ENCODE results near the gene ANAPC16.

ANAPC16 gene

DNA sequence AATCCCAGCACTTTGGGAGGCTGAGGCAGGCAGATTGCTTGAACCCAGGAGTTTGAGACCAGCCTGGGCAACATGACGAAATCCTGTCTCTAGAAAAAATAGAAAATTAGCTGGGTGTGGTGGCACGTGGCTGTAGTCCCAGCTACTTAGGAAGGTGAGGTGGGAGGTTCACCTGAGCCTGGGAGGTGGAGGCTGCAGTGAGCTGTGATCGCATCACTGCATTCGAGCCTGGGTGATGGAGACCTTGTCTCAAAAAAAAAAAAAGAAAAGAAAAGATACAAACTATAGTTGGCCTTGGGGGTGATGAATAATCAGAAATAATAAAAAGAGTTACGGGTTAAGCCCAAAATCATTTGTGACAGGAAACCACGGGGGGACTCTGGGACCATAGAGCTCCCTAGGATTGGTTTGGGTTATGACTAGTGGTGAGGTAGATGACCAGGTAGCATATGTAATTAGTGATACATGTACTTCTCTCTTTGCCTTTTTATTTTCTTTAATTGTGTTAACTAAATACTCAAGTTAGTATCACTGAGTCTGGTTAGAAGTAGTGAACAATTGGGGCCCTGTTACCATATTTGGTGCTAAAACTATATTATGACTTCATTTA lies 10.7 kb downstream of the ANAPC16 start:
- no peak overlapping the region for H3K27ac ChIP-seq
- TF ChIP-seq CTCF (IDR thresholded peaks at IDR 0.05) = no peak

DNA sequence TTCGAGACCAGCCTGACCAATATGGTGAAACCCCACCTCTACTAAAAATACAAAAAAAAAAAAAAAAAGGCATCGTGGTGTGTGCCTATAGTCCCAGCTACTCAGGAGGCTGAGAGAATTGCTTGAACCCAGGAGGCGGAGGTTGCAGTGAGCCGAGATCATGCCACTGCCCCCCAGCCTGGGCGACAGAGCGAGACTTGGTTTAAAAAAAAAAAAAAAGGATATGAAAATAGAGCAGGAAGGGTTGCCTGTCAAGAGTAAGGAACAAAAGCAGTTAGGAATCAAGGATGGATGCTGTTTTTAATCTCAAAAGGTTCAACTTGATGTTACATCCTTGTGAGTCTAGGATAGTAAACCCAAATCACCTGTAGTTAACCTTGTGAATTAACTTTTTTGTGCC lies 12.0 kb downstream of the ANAPC16 start:
- Histone ChIP-seq H3K79me2 (peaks cover 31% of the 10 kb centered on the region), H3K27ac (no peak overlapping the region), H3K4me1 (peaks cover 37% of the 10 kb centered on the region), H3K36me3 (ENCODE audit: control insufficient read depth, insufficient read depth, low read length) (no peaks in the 10 kb centered on the region), H2AFZ (no peak overlapping the region), H3K9ac (no peak overlapping the region), H3K4me2 (ENCODE audit: low read length) (no peak overlapping the region), H3K4me3 (ENCODE audit: low read depth, low read length) (no peak overlapping the region), H3K9me3 (ENCODE audit: control insufficient read depth, low read length) (no peaks in the 10 kb centered on the region), H3K27me3 (ENCODE audit: control insufficient read depth, insufficient read depth, low read length) (no peaks in the 10 kb centered on the region)
- TF ChIP-seq CTCF (IDR thresholded peaks at IDR 0.05) = no peak

More for the DNA sequence above, 10.7 kb downstream of the ANAPC16 start:
- no peaks in the 10 kb centered on the region for H3K9me3 ChIP-seq (ENCODE audit: control insufficient read depth, low read length)
- no peak overlapping the region for H3K4me2 ChIP-seq (ENCODE audit: low read length)
- no peak overlapping the region for H3K9ac ChIP-seq
- no peaks in the 10 kb centered on the region for H3K36me3 ChIP-seq (ENCODE audit: control insufficient read depth, insufficient read depth, low read length)
- H3K4me1 ChIP-seq = peaks cover 37% of the 10 kb centered on the region
- no peak overlapping the region for H2AFZ ChIP-seq
- H3K27me3 ChIP-seq (ENCODE audit: control insufficient read depth, insufficient read depth, low read length) = no peaks in the 10 kb centered on the region
- peaks cover 31% of the 10 kb centered on the region for H3K79me2 ChIP-seq
- no peak overlapping the region for H3K4me3 ChIP-seq (ENCODE audit: low read depth, low read length)

GRCh38 chr10:72228318-72228751 lies 12.5 kb downstream of the ANAPC16 start:
- no peak overlapping the region for H2AFZ ChIP-seq
- no peak overlapping the region for H3K9ac ChIP-seq
- no peaks in the 10 kb centered on the region for H3K9me3 ChIP-seq (ENCODE audit: control insufficient read depth, low read length)
- H3K4me2 ChIP-seq (ENCODE audit: low read length) = no peak overlapping the region
- H3K27me3 ChIP-seq (ENCODE audit: control insufficient read depth, insufficient read depth, low read length) = no peaks in the 10 kb centered on the region
- H3K36me3 ChIP-seq (ENCODE audit: control insufficient read depth, insufficient read depth, low read length) = no peaks in the 10 kb centered on the region
- peaks cover 31% of the 10 kb centered on the region for H3K79me2 ChIP-seq
- peaks cover 37% of the 10 kb centered on the region for H3K4me1 ChIP-seq
- no peak for TF ChIP-seq CTCF (IDR thresholded peaks at IDR 0.05)
- no peak overlapping the region for H3K4me3 ChIP-seq (ENCODE audit: low read depth, low read length)
- H3K27ac ChIP-seq = no peak overlapping the region

DNA sequence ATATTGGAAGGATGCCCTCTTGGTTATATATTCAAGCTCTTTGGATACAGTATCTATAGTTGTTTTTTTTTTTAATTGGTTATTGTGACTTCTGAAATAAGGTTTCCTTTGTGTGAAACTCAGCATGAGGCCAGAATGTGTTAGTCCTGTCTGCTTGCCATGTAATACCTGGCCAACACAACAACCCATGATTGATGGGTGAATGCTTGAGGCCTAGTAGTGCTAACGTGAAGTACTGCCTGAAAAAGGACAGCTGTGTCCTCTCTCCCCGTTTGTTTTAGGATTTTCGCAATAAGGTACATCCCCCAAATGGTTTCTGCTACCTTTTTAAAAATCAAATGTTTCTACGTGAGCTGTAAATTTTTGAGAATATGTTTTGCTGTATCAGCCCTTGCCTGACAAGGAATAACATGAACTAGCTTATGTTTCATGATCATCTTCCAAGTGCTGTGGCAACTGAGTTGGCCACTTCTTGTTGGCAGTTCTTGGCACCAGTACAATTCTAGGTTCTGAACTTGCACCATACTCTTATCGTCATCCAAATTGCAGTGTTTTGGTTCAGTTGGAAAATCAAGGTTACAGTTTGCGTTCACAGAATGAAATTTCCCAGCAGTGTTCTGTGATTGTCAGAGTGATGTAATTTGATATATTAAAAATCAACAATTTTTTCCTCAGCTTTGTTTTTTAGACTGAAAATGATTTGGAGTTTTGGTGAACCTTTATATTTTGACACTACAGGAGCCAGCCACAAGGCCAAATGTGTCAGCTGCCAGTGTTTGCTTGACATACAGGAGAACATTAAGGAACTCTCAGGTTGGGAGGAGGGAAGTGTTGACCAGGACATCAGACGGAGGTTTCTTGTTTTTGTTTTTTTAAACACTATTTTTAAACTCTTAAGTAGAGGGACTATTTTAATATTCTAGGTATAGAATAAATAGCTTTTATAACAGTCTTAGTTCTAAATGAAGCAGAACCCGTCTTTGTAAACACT lies 13.7 kb downstream of the ANAPC16 start:
- H3K9me3 ChIP-seq (ENCODE audit: control insufficient read depth, low read length) = no peaks in the 10 kb centered on the region
- peaks cover 29% of the 10 kb centered on the region for H3K4me1 ChIP-seq
- H3K27ac ChIP-seq = peak overlapping the region; percentile 89
- no peak for TF ChIP-seq CTCF (IDR thresholded peaks at IDR 0.05)
- no peak overlapping the region for H3K4me3 ChIP-seq (ENCODE audit: low read depth, low read length)
- no peak overlapping the region for H2AFZ ChIP-seq
- no peaks in the 10 kb centered on the region for H3K36me3 ChIP-seq (ENCODE audit: control insufficient read depth, insufficient read depth, low read length)
- H3K79me2 ChIP-seq = peaks cover 37% of the 10 kb centered on the region
- H3K4me2 ChIP-seq (ENCODE audit: low read length) = peak overlapping the region; percentile 21
- H3K9ac ChIP-seq = no peak overlapping the region
- no peaks in the 10 kb centered on the region for H3K27me3 ChIP-seq (ENCODE audit: control insufficient read depth, insufficient read depth, low read length)
